HG02981 (cell line): Measurements from ENCODE around the gene HDAC4.
"Not testable (repeated sequence)": the region's sequence is repeated elsewhere in the genome, so short reads cannot be mapped to it uniquely, and the experiment has no call there.

Source experiments
- ATAC-seq: cut with Tn5 transposase; IDR thresholded peaks from one replicate; pipeline ENCODE4 v1.9.1; 2021; ENCODE audit warnings: mild to moderate bottlenecking, moderate library complexity; ENCODE audit not compliant: unreplicated experiment

HDAC4 gene

DNA sequence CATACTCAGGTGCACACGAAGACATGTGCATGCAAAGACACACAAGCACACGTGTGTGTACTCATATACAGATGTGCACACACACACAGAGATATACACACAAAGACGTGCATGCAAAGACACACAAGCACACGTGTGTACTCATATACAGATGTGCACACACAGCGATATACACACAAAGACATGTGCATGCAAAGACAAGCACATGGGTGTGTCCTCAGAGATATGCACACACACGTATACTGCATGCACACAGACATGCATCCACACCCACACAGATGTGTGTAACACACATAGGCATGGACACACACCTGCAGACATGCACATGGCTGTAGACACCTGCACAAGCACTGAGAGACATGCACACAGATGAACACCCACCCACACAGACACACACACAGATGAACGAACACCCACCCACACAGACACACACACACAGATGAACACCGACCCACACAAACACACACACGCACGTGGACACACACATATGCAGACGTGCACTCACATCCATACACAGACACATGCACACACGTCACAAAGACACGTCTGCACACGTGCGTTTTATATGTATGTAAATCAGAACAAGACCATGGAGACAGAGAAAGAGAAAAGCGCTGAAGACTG is 321.0 kb downstream of the HDAC4 start:
- no peak for ATAC-seq

GRCh38 chr2:239078128-239078924 is 322.5 kb downstream of the HDAC4 start:
- no peak for ATAC-seq

GRCh38 chr2:239077260-239077659 is 323.6 kb downstream of the HDAC4 start:
- no peak for ATAC-seq

- ATAC-seq: no peak
Observed at GRCh38 chr2:239075918-239076758, 324.7 kb downstream of the HDAC4 start.

DNA sequence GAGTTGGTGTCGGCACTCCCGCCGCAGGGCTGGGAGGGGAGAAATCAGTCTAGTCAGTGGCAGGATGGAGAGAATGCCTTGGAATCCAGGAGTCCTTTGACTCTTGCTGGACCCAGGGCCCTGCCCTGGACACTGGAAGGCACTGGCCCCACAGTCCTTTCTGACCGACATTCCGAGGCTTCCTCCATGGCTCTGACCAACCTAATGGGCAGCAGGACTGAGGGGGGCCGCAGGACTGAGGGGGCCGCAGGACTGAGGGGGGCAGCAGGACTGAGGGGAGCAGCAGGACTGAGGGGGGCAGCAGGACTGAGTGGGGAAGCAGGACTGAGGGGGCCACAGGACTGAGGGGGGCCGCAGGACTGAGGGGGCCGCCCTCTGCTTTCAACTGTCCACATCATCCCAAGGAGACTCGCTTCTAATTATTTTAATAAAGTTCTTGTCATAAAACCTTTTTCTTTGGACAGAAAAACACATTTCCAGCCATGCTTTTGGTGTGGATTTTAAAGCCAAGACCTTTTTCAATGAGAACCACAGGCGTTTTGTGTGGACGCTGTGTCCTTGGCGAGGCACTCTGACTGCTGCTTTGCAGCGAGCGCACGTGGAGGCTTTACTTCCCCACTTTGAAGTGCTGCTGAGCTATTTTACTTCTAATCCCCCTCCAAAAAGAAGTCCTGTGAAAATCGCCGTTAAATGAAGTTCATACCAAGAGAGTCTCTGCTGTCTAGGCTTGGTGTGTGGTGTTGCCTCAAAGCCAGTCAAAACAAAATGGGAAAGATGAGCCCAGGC is 326.9 kb downstream of the HDAC4 start:
- no peak for ATAC-seq

- no peak for ATAC-seq
Observed at GRCh38 chr2:239073270-239073669, 327.6 kb downstream of the HDAC4 start.

- ATAC-seq: no peak
Observed at GRCh38 chr2:239072786-239073185, 328.0 kb downstream of the HDAC4 start.

GRCh38 chr2:239070466-239070865 is 330.4 kb downstream of the HDAC4 start:
- no peak for ATAC-seq

DNA sequence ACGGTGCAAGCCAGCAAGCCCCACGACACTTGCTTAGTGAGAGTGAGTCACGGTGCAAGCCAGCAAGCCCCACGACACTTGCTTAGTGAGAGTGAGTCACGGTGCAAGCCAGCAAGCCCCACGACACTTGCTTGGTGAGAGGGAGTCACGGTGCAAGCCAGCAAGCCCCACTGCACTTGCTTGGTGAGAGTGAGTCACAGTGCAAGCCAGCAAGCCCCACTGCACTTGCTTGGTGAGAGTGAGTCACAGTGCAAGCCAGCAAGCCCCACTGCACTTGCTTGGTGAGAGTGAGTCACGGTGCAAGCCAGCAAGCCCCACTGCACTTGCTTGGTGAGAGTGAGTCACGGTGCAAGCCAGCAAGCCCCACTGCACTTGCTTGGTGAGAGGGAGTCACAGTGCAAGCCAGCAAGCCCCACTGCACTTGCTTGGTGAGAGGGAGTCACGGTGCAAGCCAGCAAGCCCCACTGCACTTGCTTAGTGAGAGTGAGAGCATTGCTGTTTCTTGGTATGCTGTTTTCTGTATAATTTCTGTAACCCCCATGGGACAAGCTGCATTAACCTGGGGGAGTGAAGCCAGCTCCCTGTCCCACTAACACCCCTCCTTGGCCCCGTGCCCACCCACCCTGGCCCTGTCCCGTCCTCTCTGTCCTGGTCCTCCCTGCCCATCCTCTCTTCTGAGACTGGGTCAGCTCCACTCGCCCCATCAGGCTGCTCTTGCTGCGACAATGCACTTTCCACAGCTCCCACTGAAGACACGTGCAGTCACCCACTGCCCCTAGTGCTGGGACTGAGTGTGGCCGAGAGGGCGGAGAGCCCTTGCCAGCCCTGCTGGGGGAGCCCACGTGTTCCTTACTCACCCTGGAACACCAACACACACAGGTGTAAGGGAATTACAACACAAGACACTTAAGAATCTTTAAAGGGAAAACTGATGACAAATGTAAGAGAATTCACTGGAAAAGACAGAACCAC is 331.2 kb downstream of the HDAC4 start:
- ATAC-seq: not testable (repeated sequence)

- ATAC-seq: no peak
Observed at GRCh38 chr2:239068411-239068810, 332.4 kb downstream of the HDAC4 start.

DNA sequence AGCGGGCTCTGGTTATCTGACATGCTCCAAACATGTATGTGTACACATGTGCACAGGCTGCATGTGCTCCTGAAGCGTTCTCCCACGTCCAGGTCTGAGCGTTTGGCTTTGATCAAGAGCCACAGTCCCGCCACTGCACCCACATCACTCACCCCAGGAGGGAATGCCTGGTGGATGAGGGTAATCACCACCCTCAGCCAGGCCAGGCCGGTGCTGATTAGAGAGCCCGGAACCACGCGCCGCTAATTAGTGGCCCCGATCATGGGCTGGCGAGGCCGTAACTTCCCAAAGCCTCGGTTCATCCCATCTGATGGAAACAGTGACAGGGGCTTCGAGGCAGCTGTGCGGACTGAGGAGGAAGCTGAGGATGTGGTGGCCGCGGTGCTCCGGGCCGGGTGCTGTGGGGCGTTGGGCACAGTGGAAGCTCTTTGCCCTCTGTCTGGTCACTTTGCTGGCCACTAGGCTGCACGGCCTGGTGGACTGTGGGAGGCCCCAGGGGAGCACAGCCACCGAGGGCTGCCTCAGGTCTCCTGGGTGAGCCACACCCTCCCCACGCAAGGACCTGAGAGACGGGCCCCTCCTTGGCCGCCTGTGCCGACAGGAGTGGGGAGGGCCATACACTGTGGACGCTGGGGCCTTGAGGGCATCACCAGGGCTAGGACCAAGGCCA is 333.5 kb downstream of the HDAC4 start:
- no peak for ATAC-seq

GRCh38 chr2:239066597-239066996 is 334.2 kb downstream of the HDAC4 start:
- no peak for ATAC-seq

- no peak for ATAC-seq
Observed at GRCh38 chr2:239065962-239066361, 334.9 kb downstream of the HDAC4 start.

DNA sequence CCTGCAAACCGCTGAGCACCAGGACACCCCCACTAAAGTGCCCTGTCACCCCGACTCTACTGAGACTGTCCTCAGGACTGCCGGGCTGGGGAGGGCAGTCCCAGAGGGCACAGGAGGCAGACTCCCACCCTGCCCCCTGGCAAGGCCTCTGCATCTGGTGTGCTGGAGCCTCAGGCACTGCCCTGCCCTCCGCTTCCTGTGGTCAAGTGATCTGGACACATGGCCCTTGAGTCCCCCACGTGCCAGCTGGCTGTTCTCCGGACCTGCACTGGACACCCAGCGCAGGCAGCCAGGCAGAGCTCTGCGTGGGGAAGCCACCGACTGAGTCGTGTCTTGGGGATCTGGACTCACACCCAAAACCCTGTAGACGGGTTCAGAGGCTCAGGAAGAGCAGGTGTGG is 335.3 kb downstream of the HDAC4 start:
- ATAC-seq: no peak

- no peak for ATAC-seq
Observed at GRCh38 chr2:239064891-239065290, 335.9 kb downstream of the HDAC4 start.

DNA sequence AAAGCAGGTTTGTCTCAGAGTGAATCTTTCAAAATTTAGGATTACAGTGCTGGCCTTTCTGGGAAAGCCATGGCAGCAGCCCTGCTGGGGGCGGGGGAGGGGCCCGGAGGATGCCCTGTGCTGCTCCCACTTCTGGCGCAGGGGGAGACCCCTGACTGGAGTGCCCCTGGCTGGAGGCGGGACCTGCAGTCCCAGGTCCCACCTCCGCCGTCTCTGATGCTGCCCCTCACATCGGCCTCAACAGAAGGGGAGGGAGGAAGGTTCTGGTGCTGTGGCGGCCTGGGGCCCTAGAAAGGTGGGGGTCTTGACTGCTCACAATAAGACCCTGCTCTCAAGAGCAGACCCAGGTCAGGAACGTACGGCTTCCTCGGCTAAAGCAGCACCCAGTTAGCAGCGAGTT is 336.6 kb downstream of the HDAC4 start:
- ATAC-seq: no peak

DNA sequence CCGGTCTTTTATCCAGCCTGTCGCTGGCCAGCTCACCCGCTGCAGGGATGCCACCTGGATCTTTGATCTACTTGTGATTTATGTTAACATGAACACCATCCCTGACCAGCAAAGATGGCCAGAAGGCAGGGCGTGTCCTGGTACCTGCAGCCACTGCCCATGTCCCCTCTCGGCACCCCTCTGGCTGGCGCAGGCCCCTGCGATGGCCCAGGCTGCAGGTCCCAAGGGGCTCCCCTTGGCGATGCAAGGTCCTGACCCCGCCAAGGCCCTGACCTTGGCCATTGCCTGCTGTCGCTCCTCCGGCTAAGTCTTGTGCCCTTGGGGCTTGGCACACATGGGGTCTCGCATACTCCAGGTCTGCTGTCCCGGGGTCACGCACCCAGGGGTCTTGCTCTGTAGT is 338.1 kb downstream of the HDAC4 start:
- no peak for ATAC-seq

GRCh38 chr2:239061824-239062570 is 338.8 kb downstream of the HDAC4 start:
- ATAC-seq: no peak
